GM18505 (cell line): ENCODE results near the gene HDGFL2.

Experiments
- ATAC-seq: cut with Tn5 transposase; IDR thresholded peaks from one replicate; pipeline ENCODE4 v1.9.1; 2021; ENCODE audit not compliant: unreplicated experiment
- POLR2A ChIP-seq: IDR thresholded peaks from 4 replicates; pipeline ENCODE4 v1.6.1; 2011; ENCODE audit warnings: borderline replicate concordance; ENCODE audit not compliant: insufficient read depth, insufficient read length; ENCODE audit errors: extremely low read depth

HDGFL2 gene

GRCh38 chr19:4492337-4493103 lies 20.4 kb downstream of the HDGFL2 start:
- TF ChIP-seq POLR2A = no peak
- ATAC-seq = no peak

GRCh38 chr19:4493104-4493928 lies 21.2 kb downstream of the HDGFL2 start:
- no peak for TF ChIP-seq POLR2A
- ATAC-seq = no peak

- ATAC-seq = no peak
- no peak for TF ChIP-seq POLR2A
Observed at GRCh38 chr19:4493929-4494690, 22.0 kb downstream of the HDGFL2 start.

GRCh38 chr19:4494691-4495064 lies 22.6 kb downstream of the HDGFL2 start:
- no peak for ATAC-seq
- TF ChIP-seq POLR2A = no peak

- no peak for TF ChIP-seq POLR2A
- ATAC-seq = no peak
Observed at GRCh38 chr19:4495471-4495870, 23.4 kb downstream of the HDGFL2 start.

- TF ChIP-seq POLR2A = no peak
- no peak for ATAC-seq
Observed at GRCh38 chr19:4496304-4496703, 24.2 kb downstream of the HDGFL2 start.

GRCh38 chr19:4497770-4498389 lies 25.8 kb downstream of the HDGFL2 start:
- ATAC-seq = no peak
- TF ChIP-seq POLR2A = no peak

GRCh38 chr19:4498694-4499093 lies 26.6 kb downstream of the HDGFL2 start:
- no peak for ATAC-seq
- TF ChIP-seq POLR2A = no peak

GRCh38 chr19:4499318-4499717 lies 27.2 kb downstream of the HDGFL2 start:
- no peak for TF ChIP-seq POLR2A
- no peak for ATAC-seq

- no peak for ATAC-seq
- no peak for TF ChIP-seq POLR2A
Observed at GRCh38 chr19:4499855-4500254, 27.8 kb downstream of the HDGFL2 start.

- ATAC-seq = no peak
- no peak for TF ChIP-seq POLR2A
Observed at GRCh38 chr19:4500841-4501591, 28.9 kb downstream of the HDGFL2 start.

GRCh38 chr19:4501691-4502090 lies 29.6 kb downstream of the HDGFL2 start:
- no peak for TF ChIP-seq POLR2A
- no peak for ATAC-seq
